SIG-M5 (cell line): Measurements from ENCODE around the gene CFAP73.

Experiments used
- DNase-seq: peaks from one replicate; lab custom pipeline; 2025; lab: John Stamatoyannopoulos, UW

The CFAP73 gene

GRCh38 chr12:113165521-113166450 lies 16.3 kb downstream of the CFAP73 start:
- DNase-seq: no peak

- no peak for DNase-seq
Measured at GRCh38 chr12:113167868-113168267, 18.3 kb downstream of the CFAP73 start.

DNA sequence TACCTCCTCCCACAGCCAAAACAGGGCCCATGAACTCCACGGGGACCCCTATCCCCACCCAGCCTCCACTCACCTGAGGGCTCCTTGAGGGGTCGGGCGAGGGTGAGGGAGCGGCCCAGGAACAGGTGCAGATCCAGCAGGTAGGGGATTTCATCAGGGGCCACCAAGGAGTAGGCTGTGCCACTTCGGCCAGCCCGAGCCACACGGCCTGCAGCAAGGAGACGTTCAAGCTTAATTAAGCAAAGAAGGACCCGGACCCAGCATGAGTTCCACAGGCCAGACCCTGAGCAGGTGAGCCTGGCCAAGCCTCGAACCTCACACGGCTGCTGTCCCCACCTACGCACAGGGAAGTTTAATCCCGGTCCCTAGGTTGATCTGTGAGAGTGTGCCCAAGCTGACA lies 20.2 kb downstream of the CFAP73 start:
- DNase-seq: no peak

- no peak for DNase-seq
Measured at GRCh38 chr12:113170457-113170856, 20.9 kb downstream of the CFAP73 start.

DNA sequence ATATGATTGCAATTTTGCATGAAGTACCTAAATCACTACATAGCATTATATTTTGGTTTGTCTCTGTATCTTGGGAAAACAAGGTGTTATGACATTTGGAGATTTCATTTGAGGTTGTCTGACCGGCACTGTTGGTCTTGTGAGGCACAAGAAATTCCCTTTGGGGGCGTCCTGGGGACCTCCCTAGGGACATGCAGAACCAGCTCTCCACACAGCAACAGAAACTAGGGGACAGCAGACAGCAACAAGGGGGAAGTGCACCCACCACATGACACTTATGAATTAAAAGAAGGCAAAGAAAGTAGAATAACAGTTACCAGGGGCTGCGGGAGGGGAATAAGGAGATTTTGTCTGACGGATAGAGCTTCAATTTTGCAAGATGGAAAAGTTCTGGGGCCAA lies 21.4 kb downstream of the CFAP73 start:
- DNase-seq: no peak

DNA sequence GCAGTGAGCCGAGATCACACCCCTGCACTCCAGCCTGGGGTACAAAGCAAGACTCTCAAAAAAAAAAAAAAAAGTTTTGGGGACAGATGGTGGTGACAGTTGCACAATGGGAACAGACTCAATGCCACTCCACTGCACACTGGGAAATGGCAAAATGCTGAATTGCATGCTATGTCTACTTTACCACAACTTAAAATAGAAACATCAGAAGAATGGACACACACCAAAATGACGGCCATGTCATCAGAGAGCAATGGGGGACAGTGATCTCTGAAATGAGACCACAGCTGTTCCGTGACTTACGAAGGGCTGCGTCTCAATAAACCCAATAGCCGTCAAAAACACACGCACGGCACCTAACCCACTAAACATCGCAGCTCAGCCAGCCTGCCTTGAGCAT lies 22.0 kb downstream of the CFAP73 start:
- DNase-seq: no peak

- DNase-seq: no peak
Measured at GRCh38 chr12:113172185-113172584, 22.7 kb downstream of the CFAP73 start.

DNA sequence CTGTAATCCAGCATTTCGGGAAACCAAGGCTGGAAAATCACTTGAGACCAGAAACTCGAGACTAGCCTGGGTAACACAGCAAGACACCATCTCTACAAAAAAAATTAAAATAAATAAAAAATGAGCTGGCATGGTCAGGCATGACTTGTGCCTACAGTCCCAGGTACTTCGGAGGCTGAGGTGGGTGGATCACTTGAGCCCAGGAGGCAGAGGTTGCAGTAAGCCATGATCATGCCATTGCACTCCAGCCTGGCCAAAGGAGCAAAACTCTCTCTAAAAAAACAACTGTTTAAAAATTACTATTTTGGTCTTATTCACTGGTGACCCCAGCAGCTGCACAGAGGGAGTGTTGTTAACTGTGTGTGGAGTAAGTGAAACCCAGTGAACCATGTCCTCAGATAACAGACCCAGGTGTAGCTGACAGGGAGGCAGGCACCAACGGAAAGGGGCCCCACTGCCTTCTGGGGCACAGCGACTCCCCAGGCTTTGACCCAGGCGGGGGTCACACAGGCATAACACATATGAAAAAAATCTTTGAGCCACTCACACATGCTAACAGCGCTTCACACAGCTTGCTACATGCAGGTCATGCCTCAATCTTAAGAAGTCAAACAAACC lies 23.7 kb downstream of the CFAP73 start:
- no peak for DNase-seq

DNA sequence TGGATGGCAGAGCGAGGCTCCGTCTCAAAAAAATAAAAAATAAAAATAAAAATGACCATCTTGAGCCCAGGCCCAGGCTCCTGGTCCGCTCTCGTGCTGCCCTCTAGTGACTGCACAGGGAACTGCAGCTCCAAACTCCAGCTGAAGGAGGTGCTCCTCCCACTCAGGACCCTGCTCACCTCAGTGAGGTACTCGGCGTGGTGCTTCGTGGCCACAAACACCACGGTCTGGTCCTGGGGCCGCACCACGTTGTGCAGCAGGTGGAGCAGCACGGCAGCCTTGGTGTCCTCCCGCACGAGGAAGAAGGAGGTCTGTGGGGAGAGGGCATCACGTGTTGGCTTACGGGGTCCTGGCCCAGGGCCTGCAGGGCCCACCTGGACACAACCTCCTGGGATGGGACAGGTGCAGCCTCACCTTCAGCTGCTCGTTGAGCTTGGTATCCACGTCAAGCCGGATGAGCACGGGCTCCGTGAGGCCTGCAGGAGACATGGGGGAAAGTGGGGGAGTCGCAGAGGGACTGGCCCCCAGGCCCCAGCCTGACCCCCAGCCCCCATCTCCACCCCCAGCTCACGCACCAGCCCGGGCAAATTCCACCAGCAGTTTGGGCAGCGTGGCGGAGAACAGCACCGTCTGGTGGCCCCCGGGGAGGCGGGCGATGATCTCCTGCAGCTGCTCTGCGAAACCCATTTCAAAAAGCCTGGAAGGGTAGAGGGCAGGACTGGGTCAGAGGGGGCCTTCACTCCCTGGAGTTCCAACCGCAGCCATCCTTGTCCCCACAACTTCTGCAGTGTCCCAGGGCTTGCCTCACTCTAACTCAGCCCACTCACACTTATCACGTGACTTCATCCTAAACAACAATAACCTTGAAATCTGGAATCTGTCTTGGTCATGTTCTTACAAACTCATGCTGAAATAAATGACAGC lies 25.2 kb downstream of the CFAP73 start:
- no peak for DNase-seq

- no peak for DNase-seq
Measured at GRCh38 chr12:113179023-113179422, 29.5 kb downstream of the CFAP73 start.

- no peak for DNase-seq
Measured at GRCh38 chr12:113180333-113180732, 30.8 kb downstream of the CFAP73 start.

DNA sequence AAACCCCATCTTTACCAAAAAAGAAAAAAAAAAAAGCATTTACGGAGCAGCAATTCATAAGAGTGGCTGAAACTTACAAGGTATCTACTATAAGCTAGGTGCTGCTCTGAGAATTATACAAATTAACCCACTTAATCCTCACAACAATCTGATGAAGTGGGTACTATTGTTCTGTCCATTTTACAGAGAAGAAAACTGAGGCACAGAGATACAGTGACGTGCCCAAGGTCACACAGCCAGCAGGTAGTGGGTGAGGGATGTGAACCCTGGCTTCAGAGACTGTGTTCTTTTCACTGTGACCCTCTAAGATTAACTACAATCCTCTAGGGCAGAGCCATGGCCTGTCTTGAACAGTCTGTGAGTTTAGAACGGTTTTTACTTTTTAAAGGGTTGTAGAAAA lies 32.5 kb downstream of the CFAP73 start:
- DNase-seq: no peak

- no peak for DNase-seq
Measured at GRCh38 chr12:113183030-113183589, 33.6 kb downstream of the CFAP73 start.

DNA sequence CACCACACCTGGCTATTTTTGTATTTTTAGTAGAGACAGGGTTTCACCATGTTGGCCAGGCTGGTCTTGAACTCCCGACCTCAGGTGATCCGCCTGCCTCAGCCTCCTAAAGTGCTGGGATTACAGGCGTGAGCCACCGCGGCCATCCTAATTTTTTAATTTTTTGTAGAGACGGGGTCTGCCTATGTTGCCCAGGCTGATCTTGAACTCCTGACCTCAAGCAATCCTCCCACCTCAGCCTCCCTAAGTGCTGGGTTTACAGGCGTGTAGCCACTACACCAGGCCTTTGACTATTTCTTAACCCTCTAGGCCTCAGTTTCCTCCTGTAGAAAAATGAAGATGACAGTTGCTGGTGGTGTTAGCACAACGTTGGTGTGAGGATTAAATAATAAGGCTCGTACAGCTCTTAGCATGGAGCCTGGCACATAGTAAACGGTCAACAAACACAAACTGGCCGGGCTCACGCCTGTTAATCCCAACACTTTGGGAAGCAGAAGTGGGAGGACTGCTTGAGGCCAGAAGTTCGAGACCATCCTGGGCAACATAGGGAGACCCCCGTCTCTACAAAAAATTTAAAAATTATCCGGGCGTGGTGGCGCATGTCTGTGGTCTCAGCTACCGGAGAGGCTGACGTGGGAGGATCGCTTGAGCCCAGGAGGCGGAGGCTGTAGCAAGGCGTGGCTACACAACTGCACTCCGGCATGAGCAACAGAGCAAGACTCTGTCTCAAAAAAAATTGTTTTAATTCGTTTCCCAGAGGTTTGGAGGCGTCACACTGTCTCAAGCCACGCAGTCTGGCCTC lies 34.8 kb downstream of the CFAP73 start:
- no peak for DNase-seq

DNA sequence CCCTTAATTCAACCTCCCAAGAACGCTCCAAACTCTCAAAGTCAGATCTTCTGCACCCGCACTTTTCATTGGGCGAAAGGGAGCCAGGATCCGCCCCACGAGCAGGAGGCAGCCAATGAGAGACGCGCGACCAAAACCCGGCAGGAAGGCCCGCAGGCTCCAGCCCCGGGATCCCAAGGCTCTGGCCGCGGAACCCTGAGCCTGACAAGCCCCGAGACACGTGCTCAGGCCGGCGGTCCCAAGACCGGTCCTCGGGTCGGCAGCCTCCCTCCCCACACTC lies 35.3 kb downstream of the CFAP73 start:
- peak; percentile 74 for DNase-seq

DNA sequence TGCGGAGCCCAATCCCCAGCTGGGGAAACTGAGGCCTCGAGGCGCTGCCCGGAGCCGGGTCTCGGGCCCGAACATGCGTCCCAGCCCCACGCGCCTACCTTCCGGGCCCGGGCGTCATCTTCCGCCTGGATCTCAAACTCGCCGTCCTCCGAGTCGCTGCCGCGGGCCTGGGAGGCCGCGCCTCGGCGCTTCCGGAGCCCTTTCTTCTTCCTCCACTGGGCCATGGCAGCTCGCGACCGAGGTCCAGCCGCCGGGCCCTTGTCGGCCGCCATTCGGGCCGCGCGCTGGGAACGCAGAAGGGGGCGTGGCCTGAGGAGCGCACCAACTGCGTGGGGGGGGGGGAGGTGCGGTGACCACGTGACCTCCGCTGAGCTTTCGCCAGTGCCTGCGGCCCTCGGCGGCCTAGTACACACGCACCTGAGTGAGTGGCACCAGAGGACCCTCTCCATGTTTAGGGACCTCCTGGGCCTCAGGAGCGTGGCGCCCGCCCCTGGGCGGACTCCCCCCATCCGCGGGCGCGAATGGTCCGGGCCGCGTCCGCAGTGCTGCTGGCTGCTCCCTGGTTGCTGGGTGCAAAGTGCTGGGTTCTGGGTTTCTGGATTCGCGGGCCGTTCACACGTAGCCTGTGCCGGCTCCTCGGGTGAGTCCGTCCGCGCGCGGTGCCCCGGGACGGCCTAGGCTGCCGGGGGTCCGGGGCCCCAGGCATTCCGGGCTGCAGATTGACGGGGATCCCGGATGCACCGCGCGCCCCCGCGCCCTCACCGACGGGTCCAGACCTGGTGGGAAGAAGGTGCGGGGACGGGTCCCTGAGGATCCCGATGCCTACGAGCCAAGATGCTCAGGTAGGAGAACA lies 35.9 kb downstream of the CFAP73 start, which contains the start of the genes DDX54 and RITA1:
Gene DDX54 (minus strand): TSS at position 299 of the 853 bp plus-strand sequence. CDS start 27 bp downstream, at position 272.
Gene RITA1 (plus strand): TSS at position 542 of the 853 bp plus-strand sequence. CDS start 1,026 bp downstream, outside the sequence.
- DNase-seq: no peak

DNA sequence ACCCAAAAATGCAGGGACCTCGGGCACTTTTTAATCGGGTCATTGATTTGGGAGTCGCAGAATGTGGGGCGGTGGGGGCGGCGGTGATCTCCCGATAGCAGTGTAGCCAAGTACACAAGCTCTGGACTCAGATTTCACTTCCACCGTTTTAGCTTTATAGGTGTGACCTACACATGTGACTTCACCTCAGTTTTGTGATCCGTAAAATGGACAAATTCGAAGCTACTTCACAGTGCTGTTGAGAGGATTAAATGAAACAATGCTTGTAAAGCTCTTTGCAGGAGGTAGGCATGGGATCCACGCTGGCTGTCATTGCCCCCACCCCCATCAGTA lies 36.5 kb downstream of the CFAP73 start:
- no peak for DNase-seq

- no peak for DNase-seq
Measured at GRCh38 chr12:113186666-113187325, 37.3 kb downstream of the CFAP73 start.

DNA sequence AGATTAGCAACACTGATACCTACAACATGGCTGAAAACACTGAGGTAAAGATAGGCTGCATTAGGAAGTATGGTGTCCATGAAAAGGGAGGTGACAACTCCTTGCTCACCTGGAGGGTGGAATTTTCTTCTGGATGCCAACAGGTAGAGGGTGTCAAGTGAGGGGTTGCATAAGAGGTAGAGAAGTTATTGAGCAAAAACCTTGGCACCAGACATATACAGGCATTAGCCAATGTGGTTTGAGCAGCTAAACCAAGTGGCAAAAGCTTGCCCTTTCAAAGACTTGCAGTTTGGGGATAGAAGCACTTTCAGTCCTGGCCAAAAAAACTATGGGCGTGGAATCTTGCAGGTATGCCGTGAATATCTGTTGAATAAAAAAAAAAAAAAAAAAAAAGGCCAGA lies 39.8 kb downstream of the CFAP73 start:
- no peak for DNase-seq

DNA sequence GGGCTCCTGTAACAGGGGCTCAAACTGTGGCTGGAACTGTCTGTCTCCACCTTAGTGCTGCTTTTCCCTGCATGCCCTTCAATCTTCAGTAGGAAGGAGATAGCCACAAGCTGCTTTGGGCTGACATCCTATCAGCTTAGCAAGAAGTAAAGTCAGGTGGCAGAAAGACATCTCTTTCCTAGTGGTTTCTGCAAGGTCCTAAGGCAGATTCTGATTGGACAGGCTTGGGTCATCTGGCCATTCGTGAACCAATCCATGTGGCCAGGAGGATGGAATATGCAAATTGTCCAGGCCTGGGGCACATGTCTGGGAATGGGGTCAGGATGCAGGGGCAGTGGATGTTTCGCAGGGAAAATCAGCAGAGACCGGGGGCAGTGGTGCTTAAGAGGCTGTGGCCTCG lies 41.2 kb downstream of the CFAP73 start:
- no peak for DNase-seq
